Testis (tissue), 2 donors: Measurements from ENCODE around the gene DCUN1D4.

Source experiments
- CTCF ChIP-seq, 3 experiments: fragments of 450-650 bp in 2 of 3; fragments of 200-600 bp in 1 of 3; sonication (generic) in 1 of 3; IDR thresholded peaks; one replicate each; pipeline ENCODE4 v1.5.1; 2016 to 2019; ENCODE audit warnings: antibody characterized with exemption in 3 of 3, mild to moderate bottlenecking in 2 of 3, moderate library complexity in 1 of 3
- POLR2A ChIP-seq: fragments of 450-650 bp; IDR thresholded peaks from one replicate; pipeline ENCODE4 v1.6.1; 2017; ENCODE audit warnings: antibody characterized with exemption, mild to moderate bottlenecking, moderate library complexity

GRCh38 chr4:51885363-51885762, 42.4 kb downstream of the DCUN1D4 start:
- peak in 2 of 3 experiments; percentile 16 to 34 for TF ChIP-seq CTCF (IDR thresholded peaks at IDR 0.05)
- TF ChIP-seq POLR2A: no peak
